H1 (cell line): ENCODE data around the gene ANGPTL8. TPM values are rescaled to one million over a fixed set of nuclear protein-coding genes. Genes with fewer than 3 reads are reported as not detected.

Experiments
- CEBPB ChIP-seq: IDR thresholded peaks from 2 replicates; pipeline ENCODE4 v1.6.1; 2012; ENCODE audit warnings: low read depth, low read length
- CHD2 ChIP-seq: IDR thresholded peaks from 2 replicates; pipeline ENCODE4 v1.6.1; 2012; ENCODE audit warnings: low read length, improper control_type of control experiment
- CHD7 ChIP-seq: fragments of 300-600 bp; sonication (generic); IDR thresholded peaks from 2 replicates; pipeline ENCODE4 v1.7.1; 2012; ENCODE audit warnings: low read length, moderate library complexity, mild to moderate bottlenecking, inconsistent platforms; ENCODE audit not compliant: insufficient replicate concordance
- CTBP2 ChIP-seq: IDR thresholded peaks from 2 replicates; pipeline ENCODE4 v1.7.0; 2011; ENCODE audit warnings: borderline replicate concordance, mild to moderate bottlenecking, moderate library complexity, mixed read lengths, low read length; ENCODE audit not compliant: insufficient read depth, insufficient read length
- JUN ChIP-seq: IDR thresholded peaks from 2 replicates; pipeline ENCODE4 v1.6.1; 2011; ENCODE audit warnings: low read depth, mild to moderate bottlenecking, improper control_type of control experiment, low read length
- RBBP5 ChIP-seq: IDR thresholded peaks from 2 replicates; pipeline ENCODE4 v1.7.1; 2012; ENCODE audit warnings: low read depth, mild to moderate bottlenecking, inconsistent platforms, low read length, moderate library complexity, borderline replicate concordance
- RFX5 ChIP-seq: IDR thresholded peaks from 2 replicates; pipeline ENCODE4 v1.6.1; 2011; ENCODE audit warnings: low read depth, low read length, improper control_type of control experiment, borderline replicate concordance
- SIX5 ChIP-seq: IDR thresholded peaks from 2 replicates; pipeline ENCODE4 v1.6.1; 2011; ENCODE audit warnings: mild to moderate bottlenecking, low read depth, low read length
- SP2 ChIP-seq: IDR thresholded peaks from 2 replicates; pipeline ENCODE4 v1.6.1; 2012; ENCODE audit warnings: mild to moderate bottlenecking, low read length, inconsistent platforms
- SUZ12 ChIP-seq: fragments of 200-600 bp; sonication (generic); IDR thresholded peaks from 2 replicates; pipeline ENCODE4 v1.6.1; 2012; ENCODE audit warnings: mild to moderate bottlenecking, inconsistent platforms, low read length, moderate library complexity, mixed read lengths
- polyA plus RNA-seq, 7 experiments: library from polyadenylated mRNA; depleted of rRNA in 3 of 7; stranded (reverse) in 5 of 7; unstranded in 2 of 7; fragments of >200 nt in 5 of 7; fragments of 200-250 nt in 2 of 7; gene quantifications; 1 replicate in 5 of 7; 2 replicates in 1 of 7; 4 replicates in 1 of 7; pipeline versions ENCODE4 v1.2.1 to v1.2.3, GENCODE V29; 2011 to 2013; ENCODE audit warnings: missing spikeins in 2 of 7, mixed read lengths in 2 of 7
- total RNA-seq: library from RNA; stranded (reverse); fragmentation: NEBNext Ultra II Directional; extraction: Animal tissue kit (Norgen Biotek cat#: 25700); gene quantifications from 2 replicates; pipeline ENCODE4 v1.2.1, GENCODE V29; 2021

Gene ANGPTL8
- total and polyA plus RNA-seq, 2 of the 8 experiments (the other 6 are each of a cell fraction or from before 2014, with no cell fraction given) = not detected

- TF ChIP-seq CHD2 (no peak), CEBPB (no peak), JUN (no peak), SIX5 (no peak), RFX5 (no peak), SP2 (no peak), CHD7 (no peak), RBBP5 (no peak), CTBP2 (no peak), SUZ12 (no peak)
- TF ChIP-seq, all 59 proteins: peak for 0
These were observed at the start of gene ANGPTL8 (continued) for GRCh38 chr19:11239377-11240000.
